HCT116 (cell line): Measurements from ENCODE around the gene MAP4K4.

ENCODE experiments used
- EGR1 ChIP-seq: IDR thresholded peaks from 2 replicates; pipeline ENCODE4 v1.6.1; 2012; ENCODE audit warnings: low read depth
- POLR2A ChIP-seq: IDR thresholded peaks from 2 replicates; pipeline ENCODE4 v1.7.0; 2011; ENCODE audit warnings: borderline replicate concordance; ENCODE audit not compliant: insufficient read depth, insufficient read length; ENCODE audit errors: extremely low read depth
- POLR2AphosphoS5 ChIP-seq: IDR thresholded peaks from 2 replicates; pipeline ENCODE4 v1.6.1; 2011; ENCODE audit warnings: mild to moderate bottlenecking, low read depth, low read length, moderate library complexity
- TF ChIP-seq, protein P1 (sequence below), 3 experiments: fragments of 200-600 bp in 1 of 3; sonication (generic) in 1 of 3; IDR thresholded peaks in 2 of 3; conservative IDR thresholded peaks in 1 of 3; 2 replicates each; pipeline ENCODE4 v1.5.1; 2012 to 2017; ENCODE audit warnings: low read depth in 2 of 3, low read length in 2 of 3, antibody characterized with exemption in 1 of 3, borderline replicate concordance in 1 of 3, control low read depth in 1 of 3, mild to moderate bottlenecking in 1 of 3, mixed read lengths in 1 of 3, mixed run types in 1 of 3, moderate library complexity in 1 of 3; ENCODE audit not compliant: insufficient read depth in 1 of 3

- TF ChIP-seq POLR2AphosphoS5 (no peak), EGR1 (no peak), POLR2A (no peak)
- TF ChIP-seq, protein P1, sequence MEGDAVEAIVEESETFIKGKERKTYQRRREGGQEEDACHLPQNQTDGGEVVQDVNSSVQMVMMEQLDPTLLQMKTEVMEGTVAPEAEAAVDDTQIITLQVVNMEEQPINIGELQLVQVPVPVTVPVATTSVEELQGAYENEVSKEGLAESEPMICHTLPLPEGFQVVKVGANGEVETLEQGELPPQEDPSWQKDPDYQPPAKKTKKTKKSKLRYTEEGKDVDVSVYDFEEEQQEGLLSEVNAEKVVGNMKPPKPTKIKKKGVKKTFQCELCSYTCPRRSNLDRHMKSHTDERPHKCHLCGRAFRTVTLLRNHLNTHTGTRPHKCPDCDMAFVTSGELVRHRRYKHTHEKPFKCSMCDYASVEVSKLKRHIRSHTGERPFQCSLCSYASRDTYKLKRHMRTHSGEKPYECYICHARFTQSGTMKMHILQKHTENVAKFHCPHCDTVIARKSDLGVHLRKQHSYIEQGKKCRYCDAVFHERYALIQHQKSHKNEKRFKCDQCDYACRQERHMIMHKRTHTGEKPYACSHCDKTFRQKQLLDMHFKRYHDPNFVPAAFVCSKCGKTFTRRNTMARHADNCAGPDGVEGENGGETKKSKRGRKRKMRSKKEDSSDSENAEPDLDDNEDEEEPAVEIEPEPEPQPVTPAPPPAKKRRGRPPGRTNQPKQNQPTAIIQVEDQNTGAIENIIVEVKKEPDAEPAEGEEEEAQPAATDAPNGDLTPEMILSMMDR (IDR thresholded peaks at IDR 0.05 in 2 of 3, conservative IDR thresholded peaks at IDR 0.05 in 1 of 3; ENCODE audit: borderline replicate concordance in 1 of 3, insufficient read depth in 1 of 3, low read depth in 2 of 3, low read length in 2 of 3): no peak
These were observed 44.0 kb upstream of the MAP4K4 start for GRCh38 chr2:101653469-101653868.
